HCT116 (cell line): ENCODE data around the gene CPLX4. TPM values are rescaled to one million over a fixed set of nuclear protein-coding genes. Genes with fewer than 3 reads are reported as not detected.

ENCODE experiments used
- CBX3 ChIP-seq: IDR thresholded peaks from 2 replicates; pipeline ENCODE4 v1.6.1; 2012; ENCODE audit warnings: low read depth
- EZH2phosphoT487 ChIP-seq: fragments of 200-600 bp; IDR thresholded peaks from 2 replicates; pipeline ENCODE4 v1.6.1; 2018; ENCODE audit warnings: antibody characterized with exemption, borderline replicate concordance
- JUND ChIP-seq: IDR thresholded peaks from 2 replicates; pipeline ENCODE4 v1.6.1; 2012
- POLR2A ChIP-seq: IDR thresholded peaks from 2 replicates; pipeline ENCODE4 v1.7.0; 2011; ENCODE audit warnings: borderline replicate concordance; ENCODE audit not compliant: insufficient read depth, insufficient read length; ENCODE audit errors: extremely low read depth
- SP1 ChIP-seq: IDR thresholded peaks from 2 replicates; pipeline ENCODE4 v1.6.1; 2012; ENCODE audit warnings: low read depth
- SRF ChIP-seq: IDR thresholded peaks from 2 replicates; pipeline ENCODE4 v1.6.1; 2012; ENCODE audit warnings: low read depth
- YY1 ChIP-seq: IDR thresholded peaks from 2 replicates; pipeline ENCODE4 v1.6.1; 2011; ENCODE audit warnings: low read length, low read depth, moderate library complexity, mild to moderate bottlenecking; ENCODE audit not compliant: insufficient replicate concordance; ENCODE audit errors: extremely low read depth
- total RNA-seq: library from RNA; stranded (reverse); gene quantifications from one replicate; pipeline ENCODE4 v1.2.1, GENCODE V29; 2021; ENCODE audit not compliant: unreplicated experiment
- TF ChIP-seq, protein P1 (sequence below), 3 experiments: fragments of 200-600 bp in 1 of 3; sonication (generic) in 1 of 3; IDR thresholded peaks in 2 of 3; conservative IDR thresholded peaks in 1 of 3; 2 replicates each; pipeline ENCODE4 v1.5.1; 2012 to 2017; ENCODE audit warnings: low read depth in 2 of 3, low read length in 2 of 3, antibody characterized with exemption in 1 of 3, borderline replicate concordance in 1 of 3, control low read depth in 1 of 3, mild to moderate bottlenecking in 1 of 3, mixed read lengths in 1 of 3, mixed run types in 1 of 3, moderate library complexity in 1 of 3; ENCODE audit not compliant: insufficient read depth in 1 of 3
- TF ChIP-seq, protein P2 (sequence below): IDR thresholded peaks from 2 replicates; pipeline ENCODE4 v1.6.1; 2011; ENCODE audit warnings: mild to moderate bottlenecking, low read length, moderate library complexity; ENCODE audit not compliant: insufficient replicate concordance; ENCODE audit errors: extremely low read depth
- TF ChIP-seq, protein P3 (sequence below): IDR thresholded peaks from 2 replicates; pipeline ENCODE4 v1.6.1; 2012

Gene CPLX4
- total RNA-seq, 1 experiment from 2014 or later, result not detected

DNA sequence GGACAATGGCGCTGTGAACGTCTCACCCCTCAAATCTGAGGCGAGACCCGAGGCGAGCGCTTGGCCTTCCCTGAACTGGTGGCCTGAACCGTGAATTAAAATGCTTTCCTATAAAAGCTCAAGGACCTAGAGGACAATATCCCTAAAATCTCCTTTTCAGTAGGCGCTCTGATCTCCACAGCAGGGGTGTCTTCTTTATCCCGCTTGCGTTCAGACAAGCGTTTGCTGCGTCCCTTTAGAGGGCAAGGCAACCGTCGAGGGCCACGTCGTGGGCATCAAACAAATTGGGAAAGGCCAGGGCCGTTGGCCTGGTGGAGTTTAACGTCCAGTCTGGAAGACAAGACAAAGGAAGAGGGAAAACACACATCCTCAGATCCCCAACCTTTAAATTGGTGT is 43.9 kb downstream of the CPLX4 start (continued):
- TF ChIP-seq, protein P1, sequence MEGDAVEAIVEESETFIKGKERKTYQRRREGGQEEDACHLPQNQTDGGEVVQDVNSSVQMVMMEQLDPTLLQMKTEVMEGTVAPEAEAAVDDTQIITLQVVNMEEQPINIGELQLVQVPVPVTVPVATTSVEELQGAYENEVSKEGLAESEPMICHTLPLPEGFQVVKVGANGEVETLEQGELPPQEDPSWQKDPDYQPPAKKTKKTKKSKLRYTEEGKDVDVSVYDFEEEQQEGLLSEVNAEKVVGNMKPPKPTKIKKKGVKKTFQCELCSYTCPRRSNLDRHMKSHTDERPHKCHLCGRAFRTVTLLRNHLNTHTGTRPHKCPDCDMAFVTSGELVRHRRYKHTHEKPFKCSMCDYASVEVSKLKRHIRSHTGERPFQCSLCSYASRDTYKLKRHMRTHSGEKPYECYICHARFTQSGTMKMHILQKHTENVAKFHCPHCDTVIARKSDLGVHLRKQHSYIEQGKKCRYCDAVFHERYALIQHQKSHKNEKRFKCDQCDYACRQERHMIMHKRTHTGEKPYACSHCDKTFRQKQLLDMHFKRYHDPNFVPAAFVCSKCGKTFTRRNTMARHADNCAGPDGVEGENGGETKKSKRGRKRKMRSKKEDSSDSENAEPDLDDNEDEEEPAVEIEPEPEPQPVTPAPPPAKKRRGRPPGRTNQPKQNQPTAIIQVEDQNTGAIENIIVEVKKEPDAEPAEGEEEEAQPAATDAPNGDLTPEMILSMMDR (IDR thresholded peaks at IDR 0.05 in 2 of 3, conservative IDR thresholded peaks at IDR 0.05 in 1 of 3; ENCODE audit: borderline replicate concordance in 1 of 3, insufficient read depth in 1 of 3, low read depth in 2 of 3, low read length in 2 of 3), result no peak
- no peak for TF ChIP-seq SRF
- TF ChIP-seq SP1, result no peak
- TF ChIP-seq POLR2A, result no peak
- TF ChIP-seq, protein P2, sequence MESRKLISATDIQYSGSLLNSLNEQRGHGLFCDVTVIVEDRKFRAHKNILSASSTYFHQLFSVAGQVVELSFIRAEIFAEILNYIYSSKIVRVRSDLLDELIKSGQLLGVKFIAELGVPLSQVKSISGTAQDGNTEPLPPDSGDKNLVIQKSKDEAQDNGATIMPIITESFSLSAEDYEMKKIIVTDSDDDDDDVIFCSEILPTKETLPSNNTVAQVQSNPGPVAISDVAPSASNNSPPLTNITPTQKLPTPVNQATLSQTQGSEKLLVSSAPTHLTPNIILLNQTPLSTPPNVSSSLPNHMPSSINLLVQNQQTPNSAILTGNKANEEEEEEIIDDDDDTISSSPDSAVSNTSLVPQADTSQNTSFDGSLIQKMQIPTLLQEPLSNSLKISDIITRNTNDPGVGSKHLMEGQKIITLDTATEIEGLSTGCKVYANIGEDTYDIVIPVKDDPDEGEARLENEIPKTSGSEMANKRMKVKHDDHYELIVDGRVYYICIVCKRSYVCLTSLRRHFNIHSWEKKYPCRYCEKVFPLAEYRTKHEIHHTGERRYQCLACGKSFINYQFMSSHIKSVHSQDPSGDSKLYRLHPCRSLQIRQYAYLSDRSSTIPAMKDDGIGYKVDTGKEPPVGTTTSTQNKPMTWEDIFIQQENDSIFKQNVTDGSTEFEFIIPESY, result no peak
- no peak for TF ChIP-seq CBX3
- no peak for TF ChIP-seq EZH2phosphoT487
- TF ChIP-seq YY1, result no peak
- no peak for TF ChIP-seq JUND
- TF ChIP-seq, protein P3, sequence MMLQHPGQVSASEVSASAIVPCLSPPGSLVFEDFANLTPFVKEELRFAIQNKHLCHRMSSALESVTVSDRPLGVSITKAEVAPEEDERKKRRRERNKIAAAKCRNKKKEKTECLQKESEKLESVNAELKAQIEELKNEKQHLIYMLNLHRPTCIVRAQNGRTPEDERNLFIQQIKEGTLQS, result no peak
